ENCODE data around the gene TMF1. TPM values are rescaled to one million over a fixed set of nuclear protein-coding genes. Genes with fewer than 3 reads are reported as not detected.

TMF1 gene
- polyA plus RNA-seq, 6 donors from 2014 or later = 26.1 to 65.0 (median 54.4) TPM

DNA sequence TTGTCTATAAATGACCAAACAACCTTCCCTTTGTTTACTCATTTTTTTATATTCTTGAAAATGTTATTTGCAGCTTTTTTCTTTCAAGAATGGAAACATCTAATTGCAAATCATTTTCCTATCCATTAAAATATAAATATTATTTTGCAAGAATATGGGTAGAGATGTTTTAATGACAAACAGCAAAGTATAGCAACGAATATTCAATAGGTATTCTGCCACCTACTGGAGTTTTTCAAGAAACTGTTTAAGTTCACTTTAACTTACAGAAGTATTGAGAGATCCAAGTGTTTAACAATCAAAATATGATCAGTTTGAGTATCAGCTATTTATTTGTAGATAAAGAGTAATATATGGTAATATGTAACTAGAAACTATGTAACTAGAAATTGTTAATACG is 31.7 kb downstream of the TMF1 start:
- no peak for DNase-seq
- no peak for ATAC-seq (ENCODE audit: low read depth in 2 of 2)
- Mint-ChIP-seq H3K27ac (no peak overlapping the region), H3K4me1 (no peaks in the 10 kb centered on the region), H3K36me3 (peaks cover 2 to 9% of the 10 kb centered on the region in 2 donors), H3K27me3 (no peaks in the 10 kb centered on the region), H3K9me3 (no peaks in the 10 kb centered on the region), H3K4me3 (no peak overlapping the region)

DNA sequence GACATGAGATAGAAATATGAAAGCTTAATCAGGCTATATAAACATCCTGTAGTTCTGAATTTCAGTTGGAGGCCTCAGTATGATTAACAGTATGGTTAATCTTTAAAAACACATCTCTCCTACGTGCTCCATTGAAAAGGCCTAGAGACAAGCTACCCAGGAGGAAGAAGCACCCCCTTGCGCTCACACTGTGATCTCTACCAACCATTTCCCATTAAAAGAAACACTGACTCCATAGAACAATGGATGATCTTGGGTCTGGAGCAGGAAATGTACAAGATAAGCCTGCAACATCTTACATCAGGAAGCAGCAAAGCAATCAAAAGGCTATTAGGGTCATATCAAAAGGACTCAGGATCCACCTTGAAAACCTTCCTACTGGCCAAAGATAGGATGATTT is 35.2 kb downstream of the TMF1 start:
- no peak for ATAC-seq (ENCODE audit: low read depth in 2 of 2)
- no peak for DNase-seq
- H3K36me3 Mint-ChIP-seq = no peaks in the 10 kb centered on the region
- no peaks in the 10 kb centered on the region for H3K27me3 Mint-ChIP-seq
- H3K9me3 Mint-ChIP-seq = no peaks in the 10 kb centered on the region
- H3K4me3 Mint-ChIP-seq = peak overlapping the region in 1 of 8 donors; percentile 22
- H3K27ac Mint-ChIP-seq = no peak overlapping the region
- peaks cover 5 to 15% (median 10%) of the 10 kb centered on the region in 3 donors for H3K4me1 Mint-ChIP-seq

DNA sequence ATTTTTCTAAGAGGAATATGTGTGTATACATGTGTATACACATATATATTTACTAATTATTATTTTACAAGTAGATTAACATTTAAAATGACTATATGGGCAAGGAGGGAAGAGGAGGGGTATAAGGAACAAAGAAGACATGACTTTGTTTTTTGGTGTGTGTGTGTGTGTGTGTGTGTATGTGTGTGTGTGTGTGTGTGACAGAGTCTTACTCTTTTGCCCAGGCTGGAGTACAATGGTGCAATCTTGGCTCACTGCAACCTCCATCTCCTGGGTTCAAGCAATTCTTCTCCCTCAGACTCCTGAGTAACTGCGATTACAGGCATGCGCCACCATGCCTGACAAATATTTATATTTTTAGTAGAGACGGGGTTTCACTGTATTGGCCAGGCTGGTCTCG is 36.0 kb downstream of the TMF1 start:
- no peaks in the 10 kb centered on the region for H3K27me3 Mint-ChIP-seq
- no peak for ATAC-seq (ENCODE audit: low read depth in 2 of 2)
- H3K9me3 Mint-ChIP-seq = no peaks in the 10 kb centered on the region
- DNase-seq = no peak
- no peak overlapping the region for H3K27ac Mint-ChIP-seq
- no peaks in the 10 kb centered on the region for H3K36me3 Mint-ChIP-seq
- peak overlapping the region in 1 of 8 donors; percentile 84 for H3K4me3 Mint-ChIP-seq
- H3K4me1 Mint-ChIP-seq = peaks cover 5 to 15% (median 10%) of the 10 kb centered on the region in 3 donors

DNA sequence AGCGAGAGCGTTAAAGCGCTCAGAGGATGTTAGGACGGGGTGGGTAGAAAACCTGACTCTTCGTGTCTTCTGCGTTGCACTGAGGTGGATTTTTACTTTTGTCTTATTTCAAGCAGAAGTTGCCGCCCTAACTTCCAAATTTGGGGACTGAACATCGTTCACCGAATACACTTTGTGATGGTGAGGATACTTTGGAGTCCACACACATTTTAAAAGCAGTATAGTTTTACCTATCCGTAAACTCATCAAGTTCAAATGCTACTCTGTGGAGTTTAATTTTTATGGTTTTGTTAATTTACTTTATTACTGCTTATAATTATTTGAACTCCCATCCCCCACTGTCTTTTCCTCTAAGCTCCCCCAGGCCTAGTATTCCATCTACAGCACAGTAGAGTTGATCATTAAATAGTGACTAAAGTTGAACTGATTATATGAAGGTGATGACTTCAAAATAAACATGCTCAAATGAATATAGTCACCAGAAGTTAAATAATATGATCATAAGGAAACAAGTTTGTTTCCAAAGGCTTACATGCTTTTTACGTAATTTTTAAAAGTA is 38.0 kb downstream of the TMF1 start:
- DNase-seq = no peak
- peak overlapping the region in 4 of 6 donors; percentile 20 to 51 (median 34) for H3K27ac Mint-ChIP-seq
- H3K4me3 Mint-ChIP-seq = peak overlapping the region; percentile 84 to 90 (median 86)
- H3K9me3 Mint-ChIP-seq = no peaks in the 10 kb centered on the region
- H3K27me3 Mint-ChIP-seq = no peaks in the 10 kb centered on the region
- peaks cover 5 to 15% (median 10%) of the 10 kb centered on the region in 3 donors for H3K4me1 Mint-ChIP-seq
- H3K36me3 Mint-ChIP-seq = no peaks in the 10 kb centered on the region
- ATAC-seq (ENCODE audit: low read depth in 2 of 2) = no peak

DNA sequence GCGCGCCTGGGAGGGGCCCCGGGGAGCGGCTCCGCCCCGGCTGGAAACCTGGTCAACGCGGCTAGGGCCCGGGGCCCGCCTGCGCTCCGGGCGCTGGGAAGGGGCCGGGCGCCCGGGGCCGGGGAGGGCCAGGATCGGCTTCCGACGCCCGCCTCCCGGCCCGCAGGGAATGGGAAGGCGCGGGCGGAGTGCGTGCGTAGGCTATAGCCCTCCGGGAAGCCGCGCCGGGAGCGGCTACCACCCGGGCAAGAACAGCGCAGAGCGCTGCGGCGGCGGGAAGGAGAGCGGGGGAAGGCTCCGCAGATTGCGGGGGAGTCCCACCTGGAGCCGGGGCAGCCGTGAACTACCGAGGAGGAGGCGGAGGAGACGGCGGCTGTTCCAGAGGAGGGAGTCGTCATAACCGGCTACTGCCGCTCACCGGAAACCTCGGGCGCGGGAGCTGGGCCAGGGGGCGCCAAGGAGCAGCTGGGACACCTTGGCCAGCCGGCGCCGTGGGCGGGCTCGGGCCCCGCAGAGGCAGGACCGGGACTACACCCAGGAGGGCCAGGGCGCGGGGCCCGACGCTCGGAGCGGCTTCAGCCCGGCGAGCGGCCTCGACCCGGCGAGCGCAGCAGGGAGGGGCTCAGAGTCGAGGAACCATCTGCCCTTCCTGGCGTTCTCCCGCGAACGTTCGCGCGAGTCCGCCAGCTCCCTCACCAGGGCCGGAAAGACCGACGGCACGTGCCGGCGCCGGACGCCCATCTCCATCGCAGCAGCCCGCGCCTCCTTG is 38.7 kb downstream of the TMF1 start, which contains the start of gene EOGT:
Gene EOGT, minus strand, starts transcription at position 432 of the 769 bp plus-strand sequence. CDS start 3,838 bp downstream, outside the sequence.
- no peaks in the 10 kb centered on the region for H3K9me3 Mint-ChIP-seq
- H3K36me3 Mint-ChIP-seq = no peaks in the 10 kb centered on the region
- peaks cover 5 to 15% (median 10%) of the 10 kb centered on the region in 3 donors for H3K4me1 Mint-ChIP-seq
- H3K27me3 Mint-ChIP-seq = no peaks in the 10 kb centered on the region
- ATAC-seq (ENCODE audit: low read depth in 2 of 2) (peak; percentile 77 to 78), DNase-seq (peak; percentile 67)
- H3K27ac Mint-ChIP-seq = peak within 1 kb of the TSS; percentile 30 to 90 (median 59)
- H3K4me3 Mint-ChIP-seq = peak within 1 kb of the TSS; percentile 85 to 94 (median 90)

DNA sequence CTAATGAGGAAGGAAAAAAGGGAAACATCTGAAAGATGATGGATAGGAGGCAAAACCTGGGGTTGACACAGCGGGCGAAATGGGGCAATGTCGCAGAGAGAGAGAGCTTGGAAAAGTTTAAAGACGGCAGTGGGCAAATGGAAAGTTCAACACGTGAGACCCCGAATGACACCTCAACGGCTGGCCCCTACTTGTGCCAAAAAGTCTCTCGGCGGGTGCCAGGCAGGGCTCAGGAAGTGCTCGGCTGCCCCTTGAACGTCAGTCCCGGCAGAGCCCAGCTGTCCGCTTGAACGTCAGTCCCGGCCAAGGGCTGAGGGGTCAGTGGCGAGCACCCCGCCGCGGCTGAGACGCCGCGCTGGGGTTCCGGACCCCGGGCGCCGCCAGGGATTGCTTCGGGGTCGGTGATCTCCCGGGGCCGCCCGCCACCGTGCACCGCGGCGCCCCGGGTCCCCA is 39.3 kb downstream of the TMF1 start:
- Mint-ChIP-seq H3K4me1 (peaks cover 5 to 15% (median 10%) of the 10 kb centered on the region in 3 donors), H3K36me3 (no peaks in the 10 kb centered on the region), H3K27ac (peak overlapping the region in 5 of 6 donors; percentile 30 to 90 (median 76)), H3K9me3 (no peaks in the 10 kb centered on the region), H3K4me3 (peak overlapping the region; percentile 85 to 94 (median 90)), H3K27me3 (no peaks in the 10 kb centered on the region)
- DNase-seq = no peak
- no peak for ATAC-seq (ENCODE audit: low read depth in 2 of 2)

DNA sequence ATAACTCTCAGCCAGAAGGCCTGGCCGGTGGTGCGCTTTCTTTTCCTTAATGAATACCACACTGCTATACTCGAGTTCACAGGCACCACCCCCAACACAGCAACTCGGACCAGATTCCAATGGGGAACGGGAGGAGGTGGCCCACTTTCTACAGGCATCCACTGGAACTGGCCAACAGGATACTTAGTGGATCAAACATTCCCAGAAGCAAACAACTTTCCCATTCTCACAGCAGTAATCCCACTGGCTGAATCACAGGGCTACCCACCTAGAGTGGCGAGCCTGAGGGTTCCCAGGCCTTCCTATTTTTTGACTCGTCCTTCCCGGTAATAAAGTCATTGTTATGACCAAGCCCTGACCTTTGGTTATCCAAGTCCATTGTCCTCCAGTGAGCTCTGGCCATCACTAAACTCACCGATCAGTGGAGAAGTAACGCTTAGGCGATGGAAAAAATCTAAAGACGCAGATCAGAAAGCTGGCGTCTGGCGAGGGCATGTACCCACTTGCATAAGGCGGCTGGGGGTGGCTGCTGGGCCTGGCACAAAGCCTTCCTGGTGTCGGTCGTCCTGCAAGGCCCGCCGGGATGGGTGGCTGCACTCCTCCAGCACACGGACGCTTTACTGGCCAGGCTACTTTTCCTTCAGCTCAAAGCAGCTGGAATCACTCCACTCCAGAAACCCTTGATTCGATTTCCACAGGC is 39.9 kb downstream of the TMF1 start:
- no peak for DNase-seq
- Mint-ChIP-seq H3K4me1 (peaks cover 5 to 15% (median 10%) of the 10 kb centered on the region in 3 donors), H3K36me3 (no peaks in the 10 kb centered on the region), H3K9me3 (no peaks in the 10 kb centered on the region), H3K27ac (peak overlapping the region in 4 of 6 donors; percentile 12 to 89 (median 80)), H3K4me3 (peak overlapping the region; percentile 85 to 94 (median 90)), H3K27me3 (no peaks in the 10 kb centered on the region)
- ATAC-seq (ENCODE audit: low read depth in 2 of 2) = no peak

DNA sequence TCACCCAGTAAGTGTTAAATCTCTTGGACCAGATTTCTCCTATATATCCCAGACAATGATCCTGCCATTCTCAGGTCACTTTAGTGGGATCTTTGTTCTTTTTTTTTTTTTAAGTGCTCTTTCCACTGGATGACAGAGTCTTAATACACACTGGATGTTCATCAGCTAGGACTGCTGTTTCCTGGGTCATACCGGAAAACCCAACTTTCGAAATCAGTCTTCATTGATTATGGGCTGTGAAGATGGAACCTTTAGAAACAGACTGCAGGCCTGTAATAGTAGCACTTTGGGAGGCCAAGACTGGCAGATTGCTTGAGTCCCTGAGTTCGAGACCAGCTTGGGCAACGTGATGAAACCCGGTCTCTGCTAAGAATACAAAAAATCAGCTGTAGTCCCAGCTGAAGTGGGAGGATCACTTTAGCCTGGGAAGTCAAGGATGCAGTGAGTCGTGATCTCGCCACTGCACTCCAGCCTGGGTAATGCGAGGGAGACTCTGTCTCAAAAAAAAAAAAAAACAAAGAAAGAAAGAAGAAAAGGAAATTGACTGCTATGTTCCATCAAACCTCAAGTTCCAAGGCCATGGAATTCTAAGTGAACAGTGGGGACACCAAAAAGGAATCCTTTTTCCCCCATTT is 40.9 kb downstream of the TMF1 start:
- peaks cover 5 to 15% (median 10%) of the 10 kb centered on the region in 3 donors for H3K4me1 Mint-ChIP-seq
- peak overlapping the region in 4 of 8 donors; percentile 30 to 88 (median 52) for H3K4me3 Mint-ChIP-seq
- no peaks in the 10 kb centered on the region for H3K27me3 Mint-ChIP-seq
- no peak for DNase-seq
- peak overlapping the region in 1 of 6 donors; percentile 62 for H3K27ac Mint-ChIP-seq
- ATAC-seq (ENCODE audit: low read depth in 2 of 2) = no peak
- no peaks in the 10 kb centered on the region for H3K9me3 Mint-ChIP-seq
- peaks cover 0 to 1% of the 10 kb centered on the region in 2 donors for H3K36me3 Mint-ChIP-seq

DNA sequence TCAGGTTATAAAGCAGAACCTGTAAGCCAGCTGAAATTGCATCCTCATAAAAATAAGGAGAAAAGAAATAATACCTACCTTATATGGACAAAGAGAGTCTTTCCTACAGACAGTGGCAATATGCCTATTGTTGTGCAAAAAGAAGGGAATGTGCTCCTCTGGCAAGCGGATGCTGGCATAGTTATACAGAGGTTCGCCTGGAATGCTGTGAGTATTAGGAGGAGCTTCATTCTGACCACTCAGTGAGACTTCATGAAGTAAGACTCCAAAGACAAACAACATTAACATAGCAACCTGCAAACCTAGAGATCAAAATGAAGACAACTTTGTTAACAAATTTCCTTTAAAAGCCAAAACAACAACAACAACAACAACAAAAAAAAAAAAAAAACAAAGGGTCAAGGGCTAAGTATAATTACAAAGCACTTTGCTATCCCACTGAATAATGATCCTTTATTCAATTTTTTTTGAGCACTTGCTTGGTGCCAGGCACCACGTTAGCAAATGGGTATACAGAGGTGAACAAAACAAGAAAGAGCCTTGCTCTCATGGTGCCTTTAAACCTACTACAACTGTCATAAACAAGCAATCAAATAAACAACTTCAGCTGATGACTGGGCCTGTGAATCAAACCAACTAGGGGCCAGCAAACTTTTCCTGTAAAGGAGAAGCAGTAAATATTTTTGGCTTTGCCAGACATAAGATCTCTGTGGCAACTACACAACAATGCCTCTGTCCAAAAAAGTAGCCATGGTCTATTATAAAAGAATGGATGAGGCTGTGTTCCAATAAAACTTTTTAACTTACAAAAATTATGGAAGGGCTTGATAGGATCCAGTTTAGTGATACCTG is 42.3 kb downstream of the TMF1 start:
- Mint-ChIP-seq H3K4me3 (peak overlapping the region in 1 of 8 donors; percentile 88), H3K36me3 (peaks cover 0 to 8% of the 10 kb centered on the region in 2 donors)

DNA sequence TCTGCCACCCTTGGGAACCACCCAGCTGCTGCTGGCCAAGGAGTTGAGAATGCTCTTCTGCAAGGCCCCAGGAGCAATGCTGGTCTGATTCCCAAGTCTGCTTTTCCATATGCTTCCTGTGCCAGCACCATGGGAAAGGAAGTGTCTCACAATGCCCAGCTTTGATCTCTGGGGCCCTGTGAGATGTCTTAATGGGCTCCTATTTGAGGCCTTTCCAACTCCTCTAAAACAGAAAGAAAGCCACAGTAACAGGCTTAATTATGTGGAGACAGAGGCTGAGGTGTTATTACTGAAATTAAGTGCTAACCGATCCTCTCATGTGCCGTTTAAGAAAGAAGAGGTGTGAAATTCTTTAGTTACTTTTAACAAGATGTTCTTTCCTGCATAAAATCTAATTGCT is 43.2 kb downstream of the TMF1 start:
- H3K4me3 Mint-ChIP-seq = no peak overlapping the region
- DNase-seq (no peak), ATAC-seq (ENCODE audit: low read depth in 2 of 2) (no peak)
- peaks cover under 1 to 6% (median 6%) of the 10 kb centered on the region in 3 donors for H3K4me1 Mint-ChIP-seq
- H3K9me3 Mint-ChIP-seq = no peaks in the 10 kb centered on the region
- H3K36me3 Mint-ChIP-seq = peaks cover 0 to 10% of the 10 kb centered on the region in 2 donors
- H3K27me3 Mint-ChIP-seq = no peaks in the 10 kb centered on the region
- H3K27ac Mint-ChIP-seq = peak overlapping the region in 1 of 6 donors; percentile 34

More for the DNA sequence above, 42.3 kb downstream of the TMF1 start:
- ATAC-seq (ENCODE audit: low read depth in 2 of 2) (no peak), DNase-seq (no peak)
- H3K4me1 Mint-ChIP-seq = peaks cover 5 to 11% (median 10%) of the 10 kb centered on the region in 3 donors
- H3K27me3 Mint-ChIP-seq = no peaks in the 10 kb centered on the region
- H3K27ac Mint-ChIP-seq = peak overlapping the region in 1 of 6 donors; percentile 2
- H3K9me3 Mint-ChIP-seq = no peaks in the 10 kb centered on the region

DNA sequence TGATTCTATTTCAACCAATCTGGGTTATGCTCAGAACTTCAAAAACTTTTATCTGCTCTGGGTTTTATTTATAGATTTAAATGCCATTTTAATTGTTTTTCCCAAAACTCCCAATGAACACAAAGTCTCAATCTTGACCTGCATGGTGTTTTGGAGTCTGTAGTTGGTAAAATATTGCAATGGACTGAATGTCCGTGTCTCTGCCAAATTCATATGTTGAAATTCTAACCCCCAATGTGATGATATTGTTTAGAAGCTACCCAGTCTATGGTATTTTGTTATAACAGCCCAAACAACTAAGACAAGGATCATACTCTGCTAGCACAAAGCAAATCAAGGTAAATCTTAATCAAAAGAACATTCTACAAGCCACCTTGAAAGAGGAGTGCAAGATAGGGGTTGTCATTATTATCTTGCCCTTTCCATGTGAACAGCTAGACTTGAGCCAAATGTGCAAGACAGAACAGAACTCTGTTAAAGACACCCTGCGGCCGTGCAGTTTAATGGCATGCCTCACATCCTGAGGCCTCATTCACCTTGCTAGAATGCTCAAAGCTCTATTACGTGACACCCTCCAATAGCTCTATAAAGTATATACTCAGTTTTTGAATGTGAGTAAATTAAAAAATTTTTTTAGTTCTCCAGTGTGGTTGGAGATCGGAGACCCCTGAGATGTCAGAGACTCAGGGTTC is 46.2 kb downstream of the TMF1 start:
- Mint-ChIP-seq H3K4me3 (no peak overlapping the region), H3K27ac (no peak overlapping the region), H3K4me1 (no peaks in the 10 kb centered on the region), H3K27me3 (no peaks in the 10 kb centered on the region), H3K9me3 (no peaks in the 10 kb centered on the region), H3K36me3 (peaks cover 8 to 20% of the 10 kb centered on the region in 2 donors)
- DNase-seq (no peak), ATAC-seq (ENCODE audit: low read depth in 2 of 2) (no peak)

All from naive B cell (primary cell).